Right lobe of liver (tissue), 6 donors: ENCODE data around the gene BMP8B. TPM values are rescaled to one million over a fixed set of nuclear protein-coding genes. Genes with fewer than 3 reads are reported as not detected.

Experiments used
- ATAC-seq, 4 donors: fragments of 200-7000 bp; cut with Tn5 transposase; one replicate each; pipeline ENCODE4 v1.9.1; 2020; ENCODE audit warnings: mild to moderate bottlenecking in 4 of 4, moderate library complexity in 4 of 4
- DNase-seq, 3 donors: peaks; one replicate each; pipeline ENCODE4 v3.0.0-alpha.2; 2020
- H3K27ac ChIP-seq, 3 donors: fragments of 200-600 bp; one replicate each; pipeline ENCODE4 v1.8.0; 2022
- H3K27me3 ChIP-seq, 2 donors: fragments of 200-600 bp; one replicate each; pipeline ENCODE4 v1.8.0; 2022
- H3K36me3 ChIP-seq, 4 donors: fragments of 200-600 bp; sonication (generic) in 1 of 4; one replicate each; pipeline versions ENCODE4 v1.5.1 to v1.8.0; 2017 to 2022; ENCODE audit warnings: control low read depth in 1 of 4
- H3K4me1 ChIP-seq, 4 donors: fragments of 200-600 bp; sonication (generic) in 1 of 4; one replicate each; pipeline versions ENCODE4 v1.5.1 to v1.8.0; 2017 to 2022; ENCODE audit warnings: control low read depth in 1 of 4
- H3K4me3 ChIP-seq, 3 donors: fragments of 200-600 bp; one replicate each; pipeline ENCODE4 v1.8.0; 2022
- H3K9me3 ChIP-seq, 4 donors: fragments of 200-600 bp; sonication (generic) in 1 of 4; one replicate each; pipeline versions ENCODE4 v1.5.1 to v1.8.0; 2017 to 2022; ENCODE audit warnings: control low read depth in 1 of 4
- POLR2A ChIP-seq: fragments of 450-650 bp; IDR thresholded peaks from one replicate; pipeline ENCODE4 v1.6.1; 2017; ENCODE audit warnings: antibody characterized with exemption, mild to moderate bottlenecking
- WGBS: methylation state at CpG from one replicate; pipeline ENCODE4 v1.1.6; 2018; ENCODE audit warnings: low coverage, low lambda C conversion rate; ENCODE audit not compliant: insufficient coverage; ENCODE audit errors: missing lambda C conversion rate; 5-methylcytosine and 5-hydroxymethylcytosine counted together
- intact Hi-C, 2 donors: fragments of 100-400 bp; cut with DNase I; formaldehyde crosslinking; loops; one replicate each; pipeline versions ENCODE4 v1.11.2 to v1.14.1; 2022
- total RNA-seq, 6 experiments: library from RNA; depleted of rRNA in 2 of 6; stranded (reverse); fragments of >200 nt in 2 of 6; fragmentation: NEBNext Ultra II Directional in 3 of 6; extraction: Animal tissue kit (Norgen Biotek cat#: 25700) in 3 of 6; gene quantifications; one replicate each; pipeline versions ENCODE4 v1.1.0 to v1.2.4, GENCODE V29; 2016 to 2023
- TF ChIP-seq, protein P1 (sequence below), 4 donors: fragments of 200-600 bp in 3 of 4; fragments of 450-650 bp in 1 of 4; IDR thresholded peaks; one replicate each; pipeline versions ENCODE4 v1.5.1 to v1.8.0; 2016 to 2022; ENCODE audit warnings: antibody characterized with exemption in 4 of 4, mild to moderate bottlenecking in 2 of 4
- donor health status: DM: no; HTN: yes; CAD: no.
- donor health status: DM: no; HTN: no; CAD: no.
- donor health status: DM: no; HTN: no; CAD: no.
- donor health status: DM: no; HTN: yes; CAD: no.
- donor health status: DM: no; HTN: yes; CAD: no.

BMP8B gene
- total RNA-seq, 6 experiments from 2014 or later, result 0.04 to 2.2 (median 0.79) TPM

DNA sequence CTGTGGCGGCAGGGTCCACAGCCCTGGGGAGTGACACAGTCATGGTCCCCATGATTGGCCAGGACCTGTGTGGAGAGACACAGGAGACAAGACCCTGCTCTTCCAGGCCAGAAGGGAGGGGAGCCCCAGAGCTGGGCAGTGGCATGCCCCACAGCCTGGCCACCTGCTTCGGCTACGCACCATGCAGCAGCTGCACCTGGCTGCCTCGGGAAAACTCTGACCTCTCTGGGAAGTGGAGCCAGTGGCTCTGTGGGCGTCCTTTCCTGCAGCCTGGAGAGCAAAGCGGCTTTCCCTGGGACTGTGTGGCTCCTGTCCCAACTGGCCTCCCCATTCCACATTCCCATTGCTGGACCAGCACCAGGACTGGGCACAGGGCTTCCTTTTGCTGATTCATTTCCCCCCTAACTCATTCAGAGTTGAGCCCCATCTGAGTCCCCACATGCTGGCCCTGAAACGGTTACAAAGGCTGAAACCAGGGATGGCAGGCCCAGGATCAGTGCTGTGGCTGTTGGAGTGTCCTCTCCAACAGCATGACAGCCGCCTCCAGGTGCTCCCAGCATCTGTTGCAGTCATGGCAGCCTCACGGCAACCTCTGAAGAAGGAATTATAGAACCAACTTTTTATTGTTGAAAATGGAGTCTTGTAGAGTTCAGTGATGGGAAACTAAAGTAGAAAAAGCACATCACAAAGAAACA, 32.6 kb downstream of the BMP8B start:
- TF ChIP-seq POLR2A, result no peak
- TF ChIP-seq, protein P1, sequence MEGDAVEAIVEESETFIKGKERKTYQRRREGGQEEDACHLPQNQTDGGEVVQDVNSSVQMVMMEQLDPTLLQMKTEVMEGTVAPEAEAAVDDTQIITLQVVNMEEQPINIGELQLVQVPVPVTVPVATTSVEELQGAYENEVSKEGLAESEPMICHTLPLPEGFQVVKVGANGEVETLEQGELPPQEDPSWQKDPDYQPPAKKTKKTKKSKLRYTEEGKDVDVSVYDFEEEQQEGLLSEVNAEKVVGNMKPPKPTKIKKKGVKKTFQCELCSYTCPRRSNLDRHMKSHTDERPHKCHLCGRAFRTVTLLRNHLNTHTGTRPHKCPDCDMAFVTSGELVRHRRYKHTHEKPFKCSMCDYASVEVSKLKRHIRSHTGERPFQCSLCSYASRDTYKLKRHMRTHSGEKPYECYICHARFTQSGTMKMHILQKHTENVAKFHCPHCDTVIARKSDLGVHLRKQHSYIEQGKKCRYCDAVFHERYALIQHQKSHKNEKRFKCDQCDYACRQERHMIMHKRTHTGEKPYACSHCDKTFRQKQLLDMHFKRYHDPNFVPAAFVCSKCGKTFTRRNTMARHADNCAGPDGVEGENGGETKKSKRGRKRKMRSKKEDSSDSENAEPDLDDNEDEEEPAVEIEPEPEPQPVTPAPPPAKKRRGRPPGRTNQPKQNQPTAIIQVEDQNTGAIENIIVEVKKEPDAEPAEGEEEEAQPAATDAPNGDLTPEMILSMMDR (IDR thresholded peaks at IDR 0.05), result no peak
- DNase-seq, result peak in 1 of 3 donors; percentile 36
- 84% methylated on average over 3 of the region's 9 CpGs for WGBS
- no peak overlapping the region for H3K4me3 ChIP-seq
- no peaks in the 10 kb centered on the region for H3K9me3 ChIP-seq
- no peak overlapping the region for H3K27ac ChIP-seq
- intact Hi-C loops, result no loop called here
- peaks cover 0 to 65% (median 18%) of the 10 kb centered on the region in 4 donors for H3K36me3 ChIP-seq
- no peak for ATAC-seq
- H3K4me1 ChIP-seq, result no peaks in the 10 kb centered on the region
- no peaks in the 10 kb centered on the region for H3K27me3 ChIP-seq

DNA sequence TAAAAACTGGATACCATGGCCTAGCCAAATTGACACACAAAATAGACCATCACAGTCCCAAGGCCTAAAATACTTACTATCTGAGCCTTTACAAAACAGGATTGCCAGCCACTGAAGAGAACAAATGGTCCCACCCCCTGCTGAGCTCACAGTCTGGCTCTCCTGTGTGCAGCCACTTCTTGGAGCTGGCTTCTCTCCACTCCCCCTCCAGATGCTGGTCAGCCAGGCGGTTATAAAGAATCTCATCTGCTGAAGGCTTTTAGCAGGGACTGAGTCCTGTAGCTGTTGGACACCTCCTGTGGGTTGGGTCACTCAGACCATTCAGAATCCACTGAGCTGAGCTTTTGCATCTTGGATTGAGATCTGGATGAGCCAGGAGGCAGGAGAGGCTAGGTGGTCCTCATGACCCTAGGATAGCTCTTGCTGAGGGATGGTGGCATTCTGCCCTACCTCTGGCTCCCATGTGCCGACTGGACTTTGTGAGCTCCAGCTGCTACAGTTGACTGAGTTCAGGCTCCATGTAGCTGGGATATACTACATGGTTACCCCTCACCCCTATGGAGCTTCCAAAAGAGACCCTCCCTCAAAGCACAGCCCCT, 33.7 kb downstream of the BMP8B start:
- no CpG with 5 or more reads among the region's 2 CpGs for WGBS
- Histone ChIP-seq H3K36me3 (peaks cover 0 to 76% (median 20%) of the 10 kb centered on the region in 4 donors), H3K4me3 (no peak overlapping the region), H3K9me3 (no peaks in the 10 kb centered on the region), H3K27me3 (no peaks in the 10 kb centered on the region), H3K27ac (no peak overlapping the region), H3K4me1 (no peaks in the 10 kb centered on the region)
- no peak for TF ChIP-seq POLR2A
- TF ChIP-seq, protein P1 (IDR thresholded peaks at IDR 0.05), result no peak
- intact Hi-C loops, result no loop called here
- DNase-seq (peak in 1 of 3 donors; percentile 19), ATAC-seq (no peak)

DNA sequence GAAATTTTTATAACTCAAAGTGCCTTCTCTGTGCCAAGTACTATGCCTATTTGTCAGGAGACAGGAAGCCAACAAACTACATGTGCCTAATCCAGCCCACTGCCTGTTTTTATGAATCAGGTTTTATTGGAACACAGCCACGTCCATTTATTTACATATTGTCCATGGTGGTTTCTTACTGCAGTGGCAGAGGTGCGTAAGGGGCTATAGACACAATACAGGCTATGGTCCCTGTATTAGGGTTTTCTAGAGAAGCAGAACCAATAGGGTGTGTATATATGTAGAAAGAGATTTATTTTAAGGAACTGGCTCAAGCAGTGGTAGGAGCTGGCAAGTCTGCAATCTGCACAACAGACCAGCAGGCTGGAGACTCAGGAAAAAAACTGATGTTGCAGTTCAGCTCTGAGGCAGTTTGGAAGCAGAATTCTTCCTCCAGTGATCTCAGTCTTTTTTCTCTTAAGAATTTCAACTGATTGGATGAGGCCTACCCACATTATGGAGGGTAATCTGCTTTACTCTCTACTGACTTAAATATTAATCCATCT, 34.6 kb downstream of the BMP8B start:
- Histone ChIP-seq H3K4me3 (no peak overlapping the region), H3K4me1 (no peaks in the 10 kb centered on the region), H3K36me3 (peaks cover 4 to 85% (median 24%) of the 10 kb centered on the region in 4 donors), H3K27me3 (no peaks in the 10 kb centered on the region), H3K27ac (no peak overlapping the region), H3K9me3 (no peaks in the 10 kb centered on the region)
- DNase-seq, result no peak
- ATAC-seq, result no peak
- no peak for TF ChIP-seq POLR2A
- TF ChIP-seq, protein P1 (IDR thresholded peaks at IDR 0.05), result no peak
- intact Hi-C loops, result no loop called here
- WGBS, result 76% methylated on average over 2 of the region's 2 CpGs

DNA sequence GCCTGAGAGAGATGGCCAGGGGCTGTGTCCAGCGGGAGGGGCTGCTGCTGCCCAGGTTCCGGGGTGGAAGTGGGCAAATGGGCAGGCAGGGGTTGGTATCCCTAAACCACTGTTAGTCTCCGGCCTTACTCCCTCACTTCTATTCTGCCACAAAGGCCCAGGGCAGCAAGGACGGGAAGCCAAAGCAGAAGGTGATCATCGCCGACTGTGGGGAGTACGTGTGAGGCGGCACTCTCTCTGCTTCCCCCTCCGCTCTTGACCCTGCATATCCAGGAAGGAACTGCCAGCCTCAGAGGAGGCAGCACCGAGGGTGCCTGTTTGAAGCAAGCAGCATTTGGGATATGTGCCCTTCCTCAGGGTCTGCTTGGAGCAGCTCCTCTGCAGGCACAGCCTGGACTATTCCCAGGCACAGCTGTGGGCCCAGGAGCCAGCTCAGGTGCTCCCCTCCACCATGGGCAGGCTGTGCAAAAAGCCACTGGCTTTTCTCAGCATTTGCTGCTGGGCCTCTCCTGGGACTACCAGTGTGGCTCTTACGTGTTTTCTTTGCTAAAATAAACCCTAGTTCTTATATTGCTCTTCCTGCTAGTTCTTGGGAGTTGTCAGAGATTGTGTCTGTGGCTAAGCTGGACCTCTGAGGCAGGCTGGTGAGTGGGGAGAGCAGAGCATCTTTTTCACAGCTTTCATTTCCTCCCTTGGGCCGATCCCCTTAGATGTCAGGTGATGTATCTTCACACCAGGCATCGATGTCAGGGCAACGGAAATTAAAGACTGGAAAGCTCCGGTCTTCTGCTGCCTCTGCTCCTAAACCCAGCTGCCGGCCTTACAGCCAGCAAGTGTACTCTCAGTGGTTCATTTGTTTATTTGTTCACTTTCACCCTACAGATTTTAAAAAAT, 35.3 kb downstream of the BMP8B start:
- no peak for TF ChIP-seq POLR2A
- TF ChIP-seq, protein P1 (IDR thresholded peaks at IDR 0.05), result no peak
- intact Hi-C loops, result no loop called here
- Histone ChIP-seq H3K27ac (no peak overlapping the region), H3K9me3 (no peaks in the 10 kb centered on the region), H3K4me3 (no peak overlapping the region), H3K27me3 (no peaks in the 10 kb centered on the region), H3K36me3 (peaks cover 4 to 89% (median 31%) of the 10 kb centered on the region in 4 donors), H3K4me1 (no peaks in the 10 kb centered on the region)
- 95% methylated on average over 4 of the region's 16 CpGs for WGBS
- DNase-seq, result peak in 1 of 3 donors; percentile 28
- no peak for ATAC-seq
